Germinal center (tissue), 1 donor: ENCODE measurements around the gene CCND2.
A peak's percentile ranks its signal among the peaks of the same experiment; 100 is the strongest.
"Not testable (repeated sequence)": the region's sequence is repeated elsewhere in the genome, so short reads cannot be mapped to it uniquely, and the experiment has no call there.

Source experiments
- DNase-seq: peaks from one replicate; pipeline ENCODE4 v3.0.0; 2012; ENCODE audit warnings: mixed read lengths, low spot score

The CCND2 gene

GRCh38 chr12:4273652-4274395 lies at the start of gene CCND2:
CCND2 (plus strand) TSS chr12:4273762; CDS start chr12:4274041, 279 bp downstream.
- peak; percentile 51 for DNase-seq

- DNase-seq: no peak
Observed at GRCh38 chr12:4224206-4224889, 49.2 kb upstream of the CCND2 start.

GRCh38 chr12:4225571-4225970 lies 48.0 kb upstream of the CCND2 start:
- no peak for DNase-seq

- no peak for DNase-seq
Observed at GRCh38 chr12:4227046-4227445, 46.5 kb upstream of the CCND2 start.

GRCh38 chr12:4228122-4228580 lies 45.4 kb upstream of the CCND2 start:
- DNase-seq: no peak

GRCh38 chr12:4230526-4230925 lies 43.0 kb upstream of the CCND2 start:
- DNase-seq: no peak

- DNase-seq: no peak
Observed at GRCh38 chr12:4238577-4238976, 35.0 kb upstream of the CCND2 start.

- DNase-seq: no peak
Observed at GRCh38 chr12:4239746-4240145, 33.8 kb upstream of the CCND2 start.

- DNase-seq: no peak
Observed at GRCh38 chr12:4240161-4240783, 33.3 kb upstream of the CCND2 start.

GRCh38 chr12:4240981-4241380 lies 32.6 kb upstream of the CCND2 start:
- DNase-seq: no peak

- no peak for DNase-seq
Observed at GRCh38 chr12:4241592-4241991, 32.0 kb upstream of the CCND2 start.

- no peak for DNase-seq
Observed at GRCh38 chr12:4242595-4242994, 31.0 kb upstream of the CCND2 start.

GRCh38 chr12:4243091-4243490 lies 30.5 kb upstream of the CCND2 start:
- no peak for DNase-seq

GRCh38 chr12:4243491-4244100 lies 30.0 kb upstream of the CCND2 start:
- not testable (repeated sequence) for DNase-seq

- no peak for DNase-seq
Observed at GRCh38 chr12:4244868-4245267, 28.7 kb upstream of the CCND2 start.

GRCh38 chr12:4245446-4245845 lies 28.1 kb upstream of the CCND2 start:
- no peak for DNase-seq

- DNase-seq: no peak
Observed at GRCh38 chr12:4246116-4246515, 27.4 kb upstream of the CCND2 start.

GRCh38 chr12:4250691-4251090 lies 22.9 kb upstream of the CCND2 start:
- DNase-seq: no peak

- DNase-seq: no peak
Observed at GRCh38 chr12:4251216-4251891, 22.2 kb upstream of the CCND2 start.

GRCh38 chr12:4251967-4252366 lies 21.6 kb upstream of the CCND2 start:
- no peak for DNase-seq

- no peak for DNase-seq
Observed at GRCh38 chr12:4252601-4253000, 21.0 kb upstream of the CCND2 start.
